H1 (cell line): ENCODE data around the gene TFAP2A. TPM values are rescaled to one million over a fixed set of nuclear protein-coding genes. Genes with fewer than 3 reads are reported as not detected.

Experiments used
- ATF2 ChIP-seq: IDR thresholded peaks from 2 replicates; pipeline ENCODE4 v1.6.1; 2012; ENCODE audit warnings: low read length, inconsistent platforms
- RNF2 ChIP-seq: fragments of 200-900, 300-1000 bp; sonication (generic); IDR thresholded peaks from 2 replicates; pipeline ENCODE4 v1.7.1; 2016; ENCODE audit warnings: borderline replicate concordance, low read depth, mild to moderate bottlenecking, antibody characterized with exemption, low read length; ENCODE audit not compliant: poor library complexity, severe bottlenecking; ENCODE audit errors: missing control alignments
- SP4 ChIP-seq: IDR thresholded peaks from 2 replicates; pipeline ENCODE4 v1.6.1; 2012; ENCODE audit warnings: low read length, inconsistent platforms
- TBP ChIP-seq: IDR thresholded peaks from 2 replicates; pipeline ENCODE4 v1.6.1; 2011; ENCODE audit warnings: low read depth, low read length, improper control_type of control experiment
- polyA plus RNA-seq, 7 experiments: library from polyadenylated mRNA; depleted of rRNA in 3 of 7; stranded (reverse) in 5 of 7; unstranded in 2 of 7; fragments of >200 nt in 5 of 7; fragments of 200-250 nt in 2 of 7; gene quantifications; 1 replicate in 5 of 7; 2 replicates in 1 of 7; 4 replicates in 1 of 7; pipeline versions ENCODE4 v1.2.1 to v1.2.3, GENCODE V29; 2011 to 2013; ENCODE audit warnings: missing spikeins in 2 of 7, mixed read lengths in 2 of 7
- total RNA-seq: library from RNA; stranded (reverse); fragmentation: NEBNext Ultra II Directional; extraction: Animal tissue kit (Norgen Biotek cat#: 25700); gene quantifications from 2 replicates; pipeline ENCODE4 v1.2.1, GENCODE V29; 2021

TFAP2A gene
- total and polyA plus RNA-seq, 2 of the 8 experiments (the other 6 are each of a cell fraction or from before 2014, with no cell fraction given): 0.23 TPM; not detected in 1

GRCh38 chr6:10386756-10387654, 27.9 kb downstream of the TFAP2A start (continued):
- TF ChIP-seq RNF2 (peak; percentile 74), ATF2 (no peak), SP4 (no peak), TBP (no peak)
- TF ChIP-seq, all 59 proteins: peak for 3
